SK-N-MC (cell line): ENCODE data around the gene TGFBR3L.

ENCODE experiments used
- EZH2 ChIP-seq: fragments of 200-600 bp; sonication (generic); IDR thresholded peaks from one replicate; pipeline ENCODE4 v1.6.1; 2017; ENCODE audit warnings: antibody characterized with exemption
- FOXP2 ChIP-seq: optimal IDR thresholded peaks from 2 replicates; pipeline ENCODE3; 2011; ENCODE audit warnings: mild to moderate bottlenecking, moderate library complexity; ENCODE audit not compliant: insufficient read depth; ENCODE audit errors: extremely low read length, control extremely low read depth
- POLR2AphosphoS5 ChIP-seq: IDR thresholded peaks from 2 replicates; pipeline ENCODE4 v1.6.1; 2012; ENCODE audit warnings: mild to moderate bottlenecking, low read depth, low read length, borderline replicate concordance

DNA sequence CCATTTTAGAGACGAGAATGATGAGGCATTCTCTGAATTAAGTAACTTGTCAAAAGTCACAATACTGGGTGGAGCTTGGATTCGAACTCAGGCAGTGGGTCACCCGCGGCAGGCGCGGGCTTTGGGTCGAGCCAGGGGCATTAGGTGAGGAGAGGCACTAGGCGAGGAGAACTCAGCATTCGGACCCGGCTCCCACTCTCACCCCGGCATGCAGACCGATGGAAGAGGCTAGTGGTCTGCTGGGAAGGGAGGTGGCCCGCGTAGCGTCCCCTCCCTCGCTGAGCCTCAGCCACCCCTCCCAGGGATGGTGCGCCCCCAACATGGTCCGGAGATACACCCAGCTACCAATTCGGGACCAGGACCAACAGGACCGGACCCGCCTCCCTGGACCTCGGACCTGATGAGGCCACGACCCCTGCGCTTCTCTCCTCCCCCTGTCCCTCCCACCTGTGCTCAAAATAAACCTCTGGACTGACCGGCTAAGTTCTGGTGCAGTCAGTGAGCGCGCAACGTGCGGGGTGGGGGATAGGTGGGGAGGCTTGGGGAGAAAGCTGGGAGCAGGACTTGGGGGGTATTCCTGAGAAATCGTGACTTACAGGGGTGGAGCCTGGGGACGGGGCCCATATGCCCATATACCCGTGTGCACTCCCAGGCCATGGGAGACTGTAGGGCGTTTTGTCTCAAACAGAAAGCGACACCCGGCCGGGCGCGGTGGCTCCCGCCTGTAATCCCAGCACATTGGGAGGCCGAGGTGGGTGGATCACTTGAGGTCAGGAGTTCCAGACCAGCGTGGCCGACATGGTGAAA is 4.2 kb downstream of the TGFBR3L start:
- TF ChIP-seq EZH2 (no peak), POLR2AphosphoS5 (no peak), FOXP2 (no peak)
